LNCaP clone FGC (cell line): ENCODE results near the gene KCNK18.

Source experiments
- DNase-seq: peaks from one replicate; pipeline ENCODE4 v3.0.0-alpha.2; 2011; ENCODE audit warnings: low read depth
- H3K4me3 ChIP-seq: 2 replicates; pipeline ENCODE4 v1.5.1; 2011; ENCODE audit warnings: mild to moderate bottlenecking, low read depth, low read length, control low read depth
- TF ChIP-seq, protein P1 (sequence below): IDR thresholded peaks from 2 replicates; pipeline ENCODE4 v1.5.1; 2012; ENCODE audit warnings: mild to moderate bottlenecking; ENCODE audit not compliant: control insufficient read depth, insufficient read depth; ENCODE audit errors: extremely low read depth

KCNK18 gene

DNA sequence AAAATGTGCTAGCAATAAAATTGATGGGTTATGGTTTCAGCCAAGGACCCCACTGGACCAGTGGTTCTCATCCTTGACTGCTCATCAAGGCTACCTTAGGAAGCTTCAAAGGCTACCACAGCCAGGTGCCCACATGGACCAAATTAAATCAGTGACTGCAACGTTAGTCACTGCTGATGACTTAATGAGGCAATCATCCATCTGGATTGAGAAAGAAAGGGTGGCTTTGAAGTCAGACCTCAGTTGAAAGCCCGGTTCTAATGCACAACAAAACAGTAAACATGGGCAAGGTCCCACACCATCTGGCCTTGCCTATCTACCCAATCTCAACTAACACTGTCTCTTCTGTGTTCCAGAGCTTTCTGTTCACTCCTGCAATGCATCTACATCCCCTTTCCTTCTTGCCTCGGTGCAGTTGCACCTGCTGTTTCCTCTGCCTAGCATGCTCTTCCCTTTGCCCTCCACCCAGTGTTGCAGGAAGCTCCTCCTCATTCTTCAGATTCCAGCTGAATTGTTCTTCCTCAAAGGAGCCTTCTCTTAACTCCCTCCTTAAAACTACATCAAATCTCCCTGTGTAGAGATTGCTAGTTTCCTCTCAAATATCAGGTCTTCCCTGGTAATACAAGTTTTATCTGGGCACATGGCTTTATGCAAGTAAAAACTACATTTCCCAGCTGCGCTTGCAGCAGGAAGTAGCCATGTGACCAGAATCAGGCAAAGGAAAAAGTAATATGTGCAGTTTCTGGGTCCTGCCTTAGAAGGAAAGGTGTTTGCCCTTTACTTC lies 10.3 kb upstream of the KCNK18 start:
- no peak for DNase-seq
- no peak overlapping the region for H3K4me3 ChIP-seq
- TF ChIP-seq, protein P1, sequence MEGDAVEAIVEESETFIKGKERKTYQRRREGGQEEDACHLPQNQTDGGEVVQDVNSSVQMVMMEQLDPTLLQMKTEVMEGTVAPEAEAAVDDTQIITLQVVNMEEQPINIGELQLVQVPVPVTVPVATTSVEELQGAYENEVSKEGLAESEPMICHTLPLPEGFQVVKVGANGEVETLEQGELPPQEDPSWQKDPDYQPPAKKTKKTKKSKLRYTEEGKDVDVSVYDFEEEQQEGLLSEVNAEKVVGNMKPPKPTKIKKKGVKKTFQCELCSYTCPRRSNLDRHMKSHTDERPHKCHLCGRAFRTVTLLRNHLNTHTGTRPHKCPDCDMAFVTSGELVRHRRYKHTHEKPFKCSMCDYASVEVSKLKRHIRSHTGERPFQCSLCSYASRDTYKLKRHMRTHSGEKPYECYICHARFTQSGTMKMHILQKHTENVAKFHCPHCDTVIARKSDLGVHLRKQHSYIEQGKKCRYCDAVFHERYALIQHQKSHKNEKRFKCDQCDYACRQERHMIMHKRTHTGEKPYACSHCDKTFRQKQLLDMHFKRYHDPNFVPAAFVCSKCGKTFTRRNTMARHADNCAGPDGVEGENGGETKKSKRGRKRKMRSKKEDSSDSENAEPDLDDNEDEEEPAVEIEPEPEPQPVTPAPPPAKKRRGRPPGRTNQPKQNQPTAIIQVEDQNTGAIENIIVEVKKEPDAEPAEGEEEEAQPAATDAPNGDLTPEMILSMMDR: no peak

DNA sequence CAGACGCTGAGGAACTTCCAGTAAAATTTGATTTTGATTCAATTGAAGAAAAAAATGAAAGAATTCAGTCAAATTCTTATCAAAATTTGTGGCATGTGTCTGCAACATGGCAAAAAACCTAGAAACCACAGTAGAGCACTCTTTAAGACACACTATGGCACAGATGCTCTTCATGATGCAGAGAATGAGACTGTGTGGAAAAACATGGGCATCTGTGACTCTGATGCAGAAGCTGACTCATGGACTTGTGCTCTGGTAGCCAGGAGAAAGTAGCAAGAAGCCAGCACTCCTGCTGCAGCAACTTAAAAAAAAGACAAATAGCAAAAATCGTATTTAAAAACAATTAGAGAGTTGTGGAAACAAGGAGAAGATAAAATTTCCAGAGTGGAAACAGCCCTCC lies 8.9 kb upstream of the KCNK18 start:
- TF ChIP-seq, protein P1: no peak
- H3K4me3 ChIP-seq: no peak overlapping the region
- no peak for DNase-seq

DNA sequence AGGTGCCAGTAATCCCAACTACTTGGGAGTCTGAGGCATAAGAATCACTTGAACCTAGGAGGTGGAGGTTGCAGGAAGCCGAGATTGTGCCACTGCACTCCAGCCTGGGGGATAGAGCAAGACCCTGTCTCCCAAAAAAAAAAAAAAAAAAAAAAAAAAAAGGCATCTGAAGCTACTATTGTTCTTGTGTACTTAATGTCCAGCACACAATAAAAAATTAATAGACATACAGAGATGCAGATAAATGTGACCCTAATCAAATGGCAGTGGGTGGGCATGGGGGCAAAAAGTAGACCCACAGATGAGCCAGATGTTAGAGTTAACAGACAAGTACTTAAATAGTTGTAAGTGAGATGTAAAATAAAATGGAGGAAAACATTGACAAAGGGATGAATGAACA lies 7.7 kb upstream of the KCNK18 start:
- no peak overlapping the region for H3K4me3 ChIP-seq
- TF ChIP-seq, protein P1: no peak
- DNase-seq: no peak

DNA sequence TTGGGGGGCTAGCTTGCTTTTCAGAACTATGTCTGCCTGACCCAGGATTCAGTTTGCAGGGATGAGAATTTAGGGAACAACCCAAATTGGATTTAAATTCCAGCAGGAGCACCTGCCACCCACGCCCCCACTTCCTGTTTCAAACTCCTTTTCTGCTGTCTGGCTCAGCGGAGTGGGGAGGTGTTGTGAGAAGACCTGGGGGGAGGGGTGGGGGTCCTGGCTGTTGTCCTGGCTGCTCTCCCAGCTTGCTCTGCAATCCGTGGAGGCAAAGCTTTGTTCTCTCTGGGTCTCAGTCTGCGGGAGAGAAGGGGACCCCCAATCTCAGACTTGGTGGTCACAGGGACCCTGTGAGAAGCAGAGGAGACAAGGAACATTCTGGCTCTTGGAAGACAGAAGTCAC lies 799 bp downstream of the KCNK18 start:
- TF ChIP-seq, protein P1: no peak
- H3K4me3 ChIP-seq: no peak overlapping the region
- no peak for DNase-seq

DNA sequence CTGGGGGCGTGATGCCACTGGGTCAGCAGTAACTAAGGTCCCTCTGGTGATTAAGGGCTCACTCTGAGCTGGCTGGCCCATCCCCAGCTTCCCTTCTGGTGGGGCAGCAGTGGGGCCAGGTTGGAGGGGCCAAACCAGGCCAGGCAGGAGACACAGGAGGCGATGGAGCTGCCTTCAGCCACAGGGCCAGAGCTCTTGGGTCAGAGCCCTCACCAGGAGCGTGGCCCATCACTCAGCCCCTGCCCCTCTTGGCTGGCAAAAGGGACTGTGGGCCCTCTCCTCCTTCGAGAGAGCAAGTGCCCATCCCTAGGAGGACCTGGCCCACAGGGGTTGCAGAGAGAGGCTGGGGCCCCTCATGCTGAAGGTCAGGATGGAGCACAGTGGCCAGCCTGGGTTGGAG lies 4.5 kb downstream of the KCNK18 start:
- TF ChIP-seq, protein P1: no peak
- no peak overlapping the region for H3K4me3 ChIP-seq
- no peak for DNase-seq

DNA sequence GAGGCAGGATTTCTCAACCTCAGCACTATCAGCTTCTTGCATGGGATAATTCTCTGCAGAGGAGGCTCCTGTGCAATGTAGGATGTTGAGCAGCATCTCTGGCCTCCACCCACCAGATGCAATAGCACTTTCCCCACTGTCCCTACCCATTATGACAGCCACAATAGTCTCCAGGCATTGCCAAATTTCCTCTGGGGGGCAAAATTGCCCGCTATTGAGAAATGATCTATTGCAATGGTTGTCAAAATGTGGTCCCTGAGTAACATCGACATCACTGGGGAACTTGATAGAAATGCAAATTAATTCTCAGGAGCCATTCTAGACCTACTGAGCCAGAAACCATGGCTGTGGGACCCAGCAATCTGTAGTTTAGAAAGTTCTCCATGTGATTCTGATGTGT lies 7.0 kb downstream of the KCNK18 start:
- DNase-seq: no peak
- TF ChIP-seq, protein P1: no peak
- H3K4me3 ChIP-seq: no peak overlapping the region

DNA sequence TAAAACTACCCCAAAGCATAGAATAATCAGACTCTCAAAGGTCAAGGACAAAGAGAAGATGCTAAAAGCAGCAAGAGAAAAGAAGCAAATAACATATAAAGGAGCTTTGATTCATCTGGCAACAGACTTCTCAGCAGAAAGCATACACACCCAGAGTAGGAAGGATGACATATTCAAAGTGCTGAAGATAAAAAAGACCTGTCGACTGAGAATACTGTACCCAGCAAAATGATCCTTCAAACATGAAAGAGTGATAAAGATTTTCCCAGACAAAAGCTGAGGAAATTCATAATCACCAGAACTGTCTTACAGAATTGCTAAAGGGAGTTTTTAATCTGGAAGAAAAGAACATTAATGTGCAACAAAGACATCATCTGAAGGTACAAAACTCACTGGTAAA lies 14.9 kb downstream of the KCNK18 start:
- no peak for DNase-seq
- TF ChIP-seq, protein P1: no peak
- no peak overlapping the region for H3K4me3 ChIP-seq
